Adrenal gland (tissue), 5 donors: ENCODE data around the gene HEXIM1.

Experiments
- CTCF ChIP-seq, 6 experiments: fragments of 450-650 bp in 4 of 6; fragments of 200-600 bp in 2 of 6; sonication (generic) in 1 of 6; IDR thresholded peaks; 1 replicate in 5 of 6; 2 replicates in 1 of 6; pipeline versions ENCODE4 v1.5.1 to v1.8.0; 2016 to 2021; ENCODE audit warnings: antibody characterized with exemption in 6 of 6, mild to moderate bottlenecking in 2 of 6, moderate library complexity in 1 of 6
- POLR2A ChIP-seq, 2 donors: fragments of 450-650 bp; IDR thresholded peaks; one replicate each; pipeline ENCODE4 v1.6.1; 2017; ENCODE audit warnings: antibody characterized with exemption in 2 of 2, mild to moderate bottlenecking in 2 of 2, moderate library complexity in 1 of 2
- donor health status: DM: no; HTN: no; CAD: no.

DNA sequence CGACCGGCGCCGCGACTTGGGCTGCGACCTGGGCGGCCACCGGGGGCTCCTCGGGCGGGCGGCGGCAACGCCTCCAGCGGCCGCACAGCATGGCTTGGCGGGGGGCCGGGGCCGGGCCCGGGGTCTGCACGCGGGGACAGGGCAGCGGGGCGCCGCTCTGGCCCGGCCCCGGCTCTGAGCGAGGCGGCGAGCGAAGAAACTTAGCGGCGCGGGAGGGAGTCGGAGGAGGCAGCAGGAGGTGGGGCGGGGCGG is 16.0 kb upstream of the HEXIM1 start, which contains the start of gene PLCD3:
- TF ChIP-seq CTCF (IDR thresholded peaks at IDR 0.05) (no peak), POLR2A (IDR thresholded peaks at IDR 0.05) (peak in 1 of 2 donors; percentile 74)
